WTC11 (cell line): ENCODE results near the gene HDAC6. TPM values are rescaled to one million over a fixed set of nuclear protein-coding genes. Genes with fewer than 3 reads are reported as not detected.

Experiments used
- ATAC-seq: fragments of 200-7000 bp; cut with Tn5 transposase; 2 replicates; pipeline ENCODE4 v1.10.0; 2021; ENCODE audit warnings: mild to moderate bottlenecking, moderate library complexity
- CTCF ChIA-PET: fragments of 300-600 bp; sonication (Branson Sonifier 250); formaldehyde crosslinking; loops from one replicate; lab custom pipeline; 2021; ENCODE audit warnings: antibody characterized with exemption; lab: Charles Lee
- POLR2A ChIA-PET: fragments of 350-600 bp; sonication (Branson Sonifier 250); formaldehyde crosslinking; loops from one replicate; lab custom pipeline; 2021; ENCODE audit warnings: antibody characterized with exemption; lab: Charles Lee
- DNase-seq: peaks from one replicate; pipeline ENCODE4 v3.0.0; 2021; ENCODE audit warnings: low spot score
- H3K27ac Mint-ChIP-seq: 2 replicates; pipeline ENCODE4 v1.8.0; 2021; ENCODE audit warnings: mixed read lengths
- H3K27me3 Mint-ChIP-seq: 2 replicates; pipeline ENCODE4 v1.8.0; 2021; ENCODE audit warnings: low read depth, mild to moderate bottlenecking, moderate library complexity, mixed read lengths
- H3K36me3 Mint-ChIP-seq: 2 replicates; pipeline ENCODE4 v1.8.0; 2021; ENCODE audit warnings: mixed read lengths
- H3K4me1 Mint-ChIP-seq: 2 replicates; pipeline ENCODE4 v1.8.0; 2022; ENCODE audit warnings: mixed read lengths
- H3K4me3 Mint-ChIP-seq: 2 replicates; pipeline ENCODE4 v1.8.0; 2021; ENCODE audit warnings: mild to moderate bottlenecking, moderate library complexity, mixed read lengths
- H3K9me3 Mint-ChIP-seq: 2 replicates; pipeline ENCODE4 v1.8.0; 2021; ENCODE audit warnings: mixed read lengths
- AR ChIP-seq: fragments of 250-450 bp; sonication (Bioruptor Pico); IDR thresholded peaks from 2 replicates; pipeline ENCODE4 v1.9.0; 2021; ENCODE audit warnings: mild to moderate bottlenecking
- CREM ChIP-seq: sonication (generic); formaldehyde crosslinking; IDR thresholded peaks from 2 replicates; pipeline ENCODE4 v1.8.1; 2022; ENCODE audit warnings: mild to moderate bottlenecking, missing genetic modification reagents, moderate library complexity
- FOXP1 ChIP-seq: sonication (generic); formaldehyde crosslinking; IDR thresholded peaks from 2 replicates; pipeline ENCODE4 v1.8.0; 2022; ENCODE audit warnings: missing genetic modification reagents, mild to moderate bottlenecking, moderate library complexity, borderline replicate concordance
- FOXP4 ChIP-seq: sonication (generic); formaldehyde crosslinking; IDR thresholded peaks from 2 replicates; pipeline ENCODE4 v1.8.0; 2022; ENCODE audit warnings: mild to moderate bottlenecking, missing genetic modification reagents
- HMGA2 ChIP-seq: fragments of 250-450 bp; sonication (Bioruptor Pico); IDR thresholded peaks from 2 replicates; pipeline ENCODE4 v1.4.0; 2021; ENCODE audit warnings: mild to moderate bottlenecking, moderate library complexity
- KAT7 ChIP-seq: sonication (generic); formaldehyde crosslinking; IDR thresholded peaks from 2 replicates; pipeline ENCODE4 v1.8.1; 2023; ENCODE audit warnings: missing genetic modification reagents, mild to moderate bottlenecking, borderline replicate concordance
- MYBL2 ChIP-seq: sonication (generic); formaldehyde crosslinking; IDR thresholded peaks from 2 replicates; pipeline ENCODE4 v1.8.1; 2023; ENCODE audit warnings: mild to moderate bottlenecking, moderate library complexity, missing genetic modification reagents
- NFATC4 ChIP-seq: fragments of 250-450 bp; sonication (Bioruptor Pico); IDR thresholded peaks from 2 replicates; pipeline ENCODE4 v1.9.0; 2021; ENCODE audit warnings: mild to moderate bottlenecking
- SMAD4 ChIP-seq: sonication (generic); formaldehyde crosslinking; IDR thresholded peaks from 2 replicates; pipeline ENCODE4 v1.8.0; 2022; ENCODE audit warnings: mild to moderate bottlenecking, missing genetic modification reagents
- TCF7 ChIP-seq: sonication (generic); formaldehyde crosslinking; IDR thresholded peaks from 2 replicates; pipeline ENCODE4 v1.8.0; 2022; ENCODE audit warnings: mild to moderate bottlenecking, low read depth, missing genetic modification reagents, moderate library complexity
- TP53 ChIP-seq: sonication (generic); formaldehyde crosslinking; IDR thresholded peaks from 2 replicates; pipeline ENCODE4 v1.8.1; 2023; ENCODE audit warnings: mild to moderate bottlenecking, missing genetic modification reagents
- ZBTB43 ChIP-seq: sonication (generic); formaldehyde crosslinking; IDR thresholded peaks from 2 replicates; pipeline ENCODE4 v1.8.1; 2023; ENCODE audit warnings: mild to moderate bottlenecking, missing genetic modification reagents
- ZNF138 ChIP-seq: sonication (generic); formaldehyde crosslinking; conservative IDR thresholded peaks from 2 replicates; pipeline ENCODE4 v1.8.1; 2022; ENCODE audit warnings: mild to moderate bottlenecking, moderate library complexity, missing genetic modification reagents
- ZNF671 ChIP-seq: fragments of 250-450 bp; sonication (Bioruptor Pico); IDR thresholded peaks from 2 replicates; pipeline ENCODE4 v1.8.0; 2021; ENCODE audit warnings: mild to moderate bottlenecking
- total RNA-seq: library from RNA; stranded (reverse); gene quantifications from 3 replicates; pipeline ENCODE4 v1.2.3, GENCODE V29; 2021
- TF ChIP-seq, protein P1 (sequence below): sonication (generic); formaldehyde crosslinking; IDR thresholded peaks from 2 replicates; pipeline ENCODE4 v1.8.1; 2022; ENCODE audit warnings: mild to moderate bottlenecking, moderate library complexity, missing genetic modification reagents
- TF ChIP-seq, protein P2 (sequence below): fragments of 250-450 bp; sonication (Bioruptor Pico); IDR thresholded peaks from 2 replicates; pipeline ENCODE4 v2.1.2; 2022; ENCODE audit warnings: mild to moderate bottlenecking, moderate library complexity
- TF ChIP-seq, protein P3 (sequence below): sonication (generic); formaldehyde crosslinking; conservative IDR thresholded peaks from 2 replicates; pipeline ENCODE4 v1.8.1; 2022; ENCODE audit warnings: mild to moderate bottlenecking, missing genetic modification reagents

Gene HDAC6
- total RNA-seq, 1 experiment from 2014 or later, result 58.5 TPM

DNA sequence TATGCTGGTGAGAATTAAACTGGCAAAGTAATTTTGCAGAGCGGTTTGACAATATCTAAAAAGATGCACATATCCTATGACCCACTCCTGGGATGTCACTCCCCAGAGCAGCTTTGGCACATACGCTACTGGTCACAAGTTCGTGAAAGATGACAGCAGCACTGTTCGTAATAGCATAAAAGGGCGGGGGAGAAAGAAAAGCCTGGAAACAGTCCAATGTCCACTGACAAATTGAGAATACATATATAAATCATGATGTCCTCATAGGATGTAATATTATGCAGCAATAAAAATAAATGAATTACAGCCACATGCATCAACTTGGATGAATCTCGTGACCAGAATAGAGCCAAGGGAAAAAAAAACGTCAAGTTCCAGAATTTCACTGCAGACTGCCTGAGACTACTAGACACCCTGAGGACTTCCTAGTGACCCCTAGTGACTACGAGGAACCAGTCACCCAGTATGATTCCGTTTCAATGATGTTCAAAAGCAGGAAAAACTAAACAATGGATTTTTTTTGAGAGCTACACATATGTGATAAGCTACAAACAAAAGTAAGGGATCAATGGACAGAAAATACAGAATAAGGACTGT is 31.8 kb downstream of the HDAC6 start (continued):
- TF ChIP-seq, protein P1, sequence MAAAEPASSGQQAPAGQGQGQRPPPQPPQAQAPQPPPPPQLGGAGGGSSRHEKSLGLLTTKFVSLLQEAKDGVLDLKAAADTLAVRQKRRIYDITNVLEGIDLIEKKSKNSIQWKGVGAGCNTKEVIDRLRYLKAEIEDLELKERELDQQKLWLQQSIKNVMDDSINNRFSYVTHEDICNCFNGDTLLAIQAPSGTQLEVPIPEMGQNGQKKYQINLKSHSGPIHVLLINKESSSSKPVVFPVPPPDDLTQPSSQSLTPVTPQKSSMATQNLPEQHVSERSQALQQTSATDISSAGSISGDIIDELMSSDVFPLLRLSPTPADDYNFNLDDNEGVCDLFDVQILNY, result no peak
- TF ChIP-seq TCF7 (CRISPR knock-in tag) (no peak), ZNF671 (CRISPR knock-in tag) (no peak), SMAD4 (no peak), CREM (CRISPR knock-in tag) (no peak)

GRCh38 chrX:48834383-48834709 is 32.5 kb downstream of the HDAC6 start:
- no peaks in the 10 kb centered on the region for H3K9me3 Mint-ChIP-seq
- peaks cover 67% of the 10 kb centered on the region for H3K27me3 Mint-ChIP-seq
- CTCF ChIA-PET, result no interaction called here
- POLR2A ChIA-PET, result no interaction called here
- peak overlapping the region; percentile 79 for H3K4me3 Mint-ChIP-seq
- ATAC-seq, result no peak
- no peaks in the 10 kb centered on the region for H3K36me3 Mint-ChIP-seq
- TF ChIP-seq FOXP1 (no peak), HMGA2 (no peak), FOXP4 (CRISPR knock-in tag) (no peak), ZNF138 (CRISPR knock-in tag) (no peak), NFATC4 (no peak), TP53 (no peak), AR (CRISPR knock-in tag) (no peak), MYBL2 (no peak), KAT7 (CRISPR knock-in tag) (no peak), ZBTB43 (CRISPR knock-in tag) (no peak)
- TF ChIP-seq, protein P2, sequence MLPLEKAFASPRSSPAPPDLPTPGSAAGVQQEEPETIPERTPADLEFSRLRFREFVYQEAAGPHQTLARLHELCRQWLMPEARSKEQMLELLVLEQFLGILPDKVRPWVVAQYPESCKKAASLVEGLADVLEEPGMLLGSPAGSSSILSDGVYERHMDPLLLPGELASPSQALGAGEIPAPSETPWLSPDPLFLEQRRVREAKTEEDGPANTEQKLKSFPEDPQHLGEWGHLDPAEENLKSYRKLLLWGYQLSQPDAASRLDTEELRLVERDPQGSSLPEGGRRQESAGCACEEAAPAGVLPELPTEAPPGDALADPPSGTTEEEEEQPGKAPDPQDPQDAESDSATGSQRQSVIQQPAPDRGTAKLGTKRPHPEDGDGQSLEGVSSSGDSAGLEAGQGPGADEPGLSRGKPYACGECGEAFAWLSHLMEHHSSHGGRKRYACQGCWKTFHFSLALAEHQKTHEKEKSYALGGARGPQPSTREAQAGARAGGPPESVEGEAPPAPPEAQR (CRISPR knock-in tag), result no peak
- TF ChIP-seq, protein P1, result no peak
- TF ChIP-seq, protein P3, sequence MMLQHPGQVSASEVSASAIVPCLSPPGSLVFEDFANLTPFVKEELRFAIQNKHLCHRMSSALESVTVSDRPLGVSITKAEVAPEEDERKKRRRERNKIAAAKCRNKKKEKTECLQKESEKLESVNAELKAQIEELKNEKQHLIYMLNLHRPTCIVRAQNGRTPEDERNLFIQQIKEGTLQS (CRISPR knock-in tag), result no peak
- DNase-seq, result no peak
- H3K4me1 Mint-ChIP-seq, result peaks cover 11% of the 10 kb centered on the region
- no peak overlapping the region for H3K27ac Mint-ChIP-seq
